HG02763 (cell line): Measurements from ENCODE around the gene CABP4.

Experiments
- ATAC-seq: cut with Tn5 transposase; IDR thresholded peaks from one replicate; pipeline ENCODE4 v1.9.1; 2021; ENCODE audit warnings: mild to moderate bottlenecking, moderate library complexity; ENCODE audit not compliant: unreplicated experiment

The CABP4 gene

DNA sequence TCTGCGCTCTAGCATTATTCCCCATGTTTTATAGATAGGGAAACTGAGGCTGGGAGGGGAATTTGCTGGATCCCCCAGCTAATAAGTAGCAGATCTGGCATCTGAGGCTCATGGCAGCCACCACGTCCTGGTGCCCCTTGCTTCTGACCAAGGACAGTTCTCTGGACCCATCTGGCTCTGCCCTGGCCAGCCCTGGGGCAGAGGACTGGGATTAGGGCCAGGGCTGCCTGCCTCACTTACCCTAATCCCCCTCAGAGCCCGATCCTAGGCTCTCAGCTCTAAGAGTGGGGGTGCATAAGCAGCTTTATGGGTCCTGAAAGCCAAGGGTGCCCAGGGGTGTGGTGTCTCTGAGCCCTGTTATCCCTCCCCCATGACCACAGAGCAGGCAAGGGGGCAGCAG is at the start of gene CABP4:
CABP4 (plus strand) TSS at position 301 of the 400 bp plus-strand sequence; CDS start at position 371, 70 bp downstream.
- no peak for ATAC-seq

DNA sequence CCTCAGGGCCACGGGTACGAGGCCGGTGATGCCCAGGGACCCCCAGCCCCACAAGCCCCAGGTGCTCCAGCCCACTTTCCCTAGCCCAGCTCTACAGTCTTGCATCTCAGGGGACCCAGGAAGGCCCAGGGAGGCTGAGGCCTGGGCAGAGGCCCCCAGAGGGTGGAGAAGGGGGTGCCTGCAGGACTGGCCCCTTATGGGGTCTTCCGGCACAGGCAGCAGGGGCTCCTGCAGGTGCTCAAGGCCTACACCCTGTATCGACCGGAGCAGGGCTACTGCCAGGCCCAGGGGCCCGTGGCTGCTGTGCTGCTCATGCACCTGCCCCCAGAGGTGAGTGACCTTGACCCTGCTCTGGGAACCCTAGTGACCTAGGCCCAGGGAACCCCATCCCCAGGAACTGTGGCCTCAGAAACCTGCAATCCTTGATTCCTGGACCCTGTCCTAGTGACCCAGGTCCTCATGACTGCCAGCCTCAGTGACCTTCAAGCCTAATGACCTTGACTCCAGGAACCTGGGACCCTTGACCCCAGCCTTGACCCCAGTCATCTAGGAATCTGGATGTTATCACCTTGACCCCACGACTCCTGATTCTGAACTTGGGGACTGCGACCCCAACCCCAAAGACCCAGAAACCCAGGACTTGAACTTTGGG is 49.3 kb upstream of the CABP4 start:
- ATAC-seq: no peak

DNA sequence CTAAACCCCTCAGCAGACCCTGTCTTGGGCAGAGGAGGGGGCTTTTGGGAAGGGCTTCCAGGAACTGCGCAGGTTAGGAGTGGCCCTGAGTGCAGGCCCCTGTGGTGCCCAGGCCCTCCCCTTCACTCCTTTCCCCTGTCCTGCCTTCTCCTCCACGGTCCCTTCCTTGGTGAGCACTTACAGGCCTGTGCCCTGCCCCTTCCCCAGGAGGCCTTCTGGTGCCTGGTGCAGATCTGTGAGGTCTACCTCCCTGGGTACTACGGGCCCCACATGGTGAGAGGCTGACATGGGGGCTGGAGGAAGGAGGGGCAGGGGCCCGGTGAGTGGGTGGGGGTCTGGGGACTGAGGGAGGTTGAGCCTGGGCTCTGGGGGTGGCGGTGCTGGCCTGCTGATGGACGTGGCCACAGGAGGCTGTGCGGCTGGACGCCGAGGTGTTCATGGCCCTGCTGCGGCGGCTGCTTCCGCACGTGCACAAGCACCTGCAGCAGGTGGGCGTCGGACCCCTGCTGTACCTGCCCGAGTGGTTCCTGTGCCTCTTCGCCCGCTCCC is 48.7 kb upstream of the CABP4 start:
- no peak for ATAC-seq

DNA sequence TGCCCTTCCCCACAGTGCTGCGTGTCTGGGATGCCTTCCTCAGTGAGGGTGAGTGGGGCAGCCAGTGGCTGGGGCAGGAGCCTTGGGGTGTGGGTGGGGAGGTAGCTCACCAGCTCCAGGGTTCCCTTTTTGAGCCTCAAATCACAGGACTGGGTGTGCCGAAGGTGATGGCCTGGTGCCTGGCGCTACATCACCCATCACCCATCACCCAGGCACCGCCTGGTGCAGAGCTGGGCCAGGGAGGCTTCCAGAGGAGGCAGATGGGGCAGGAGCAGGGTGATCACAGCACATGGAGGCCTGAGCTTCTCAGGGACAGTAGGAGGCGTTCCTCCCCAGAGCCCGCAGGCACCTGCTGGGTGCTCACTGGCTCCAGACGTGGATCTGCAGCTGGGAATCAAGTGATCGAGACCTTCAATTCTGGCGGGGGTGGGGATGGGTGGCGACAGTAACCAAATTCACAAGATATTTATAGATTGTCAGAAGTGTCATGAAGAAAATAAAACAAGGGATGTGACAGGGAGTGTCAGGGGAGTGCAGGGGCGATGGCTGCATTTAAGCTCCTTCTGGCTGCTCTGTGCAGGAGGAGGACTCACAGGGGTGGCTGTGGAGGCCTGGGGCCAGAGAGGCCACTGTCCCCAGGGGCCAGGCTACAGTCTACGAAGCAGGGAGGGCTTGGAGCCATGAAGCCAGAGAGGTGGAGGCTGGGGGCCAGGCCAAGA is 48.0 kb upstream of the CABP4 start:
- ATAC-seq: no peak

GRCh38 chr11:67407688-67408163 is 47.4 kb upstream of the CABP4 start:
- ATAC-seq: no peak

DNA sequence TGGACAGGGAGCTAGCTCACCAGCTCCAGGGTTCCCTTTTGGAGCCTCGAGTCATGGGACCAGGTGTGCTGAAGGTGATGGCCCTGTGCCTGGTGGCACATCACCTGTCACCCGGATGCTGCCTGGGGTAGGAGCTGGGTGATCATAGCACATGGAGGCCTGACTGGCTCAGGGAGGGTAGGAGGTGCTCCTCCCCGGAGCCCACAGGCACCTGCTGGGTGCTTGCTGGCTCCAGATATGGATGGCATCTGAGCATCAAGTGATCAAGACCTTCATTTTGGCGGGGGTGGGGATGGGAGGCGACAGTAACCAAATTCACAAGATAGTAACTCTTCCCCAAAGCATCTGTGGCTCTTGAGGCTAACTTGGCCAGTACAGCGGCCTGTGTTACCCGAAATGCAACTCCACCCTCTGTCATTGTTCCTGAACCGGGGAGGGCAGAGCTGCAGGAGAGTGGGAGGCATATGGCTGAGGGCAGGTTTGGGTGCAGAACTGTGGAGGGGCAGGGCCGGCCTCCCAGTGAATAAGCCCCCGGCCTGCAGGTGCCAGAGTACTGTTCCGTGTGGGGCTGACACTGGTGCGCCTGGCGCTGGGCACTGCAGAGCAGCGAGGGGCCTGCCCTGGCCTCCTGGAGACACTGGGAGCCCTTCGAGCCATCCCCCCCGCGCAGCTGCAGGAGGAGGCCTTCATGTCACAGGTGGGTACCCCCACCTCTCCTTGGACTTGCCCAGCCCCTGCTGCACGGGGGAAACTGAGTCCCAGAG is 46.5 kb upstream of the CABP4 start:
- ATAC-seq: no peak

DNA sequence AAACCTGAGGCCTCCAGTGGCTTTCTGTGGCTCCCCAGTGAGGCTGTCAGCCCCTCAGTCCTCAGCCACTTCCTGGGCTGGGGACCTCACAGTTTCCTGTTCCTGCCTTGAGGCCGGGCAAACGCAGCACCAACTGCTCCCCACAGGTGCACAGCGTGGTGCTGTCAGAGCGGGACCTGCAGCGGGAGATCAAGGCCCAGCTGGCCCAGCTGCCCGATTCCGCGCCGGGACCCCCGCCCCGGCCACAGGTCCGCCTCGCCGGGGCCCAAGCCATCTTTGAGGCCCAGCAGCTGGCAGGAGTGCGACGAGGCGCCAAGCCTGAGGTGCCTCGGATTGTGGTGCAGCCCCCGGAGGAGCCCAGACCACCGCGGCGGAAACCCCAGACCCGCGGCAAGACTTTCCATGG is 45.9 kb upstream of the CABP4 start:
- ATAC-seq: peak; percentile 36

DNA sequence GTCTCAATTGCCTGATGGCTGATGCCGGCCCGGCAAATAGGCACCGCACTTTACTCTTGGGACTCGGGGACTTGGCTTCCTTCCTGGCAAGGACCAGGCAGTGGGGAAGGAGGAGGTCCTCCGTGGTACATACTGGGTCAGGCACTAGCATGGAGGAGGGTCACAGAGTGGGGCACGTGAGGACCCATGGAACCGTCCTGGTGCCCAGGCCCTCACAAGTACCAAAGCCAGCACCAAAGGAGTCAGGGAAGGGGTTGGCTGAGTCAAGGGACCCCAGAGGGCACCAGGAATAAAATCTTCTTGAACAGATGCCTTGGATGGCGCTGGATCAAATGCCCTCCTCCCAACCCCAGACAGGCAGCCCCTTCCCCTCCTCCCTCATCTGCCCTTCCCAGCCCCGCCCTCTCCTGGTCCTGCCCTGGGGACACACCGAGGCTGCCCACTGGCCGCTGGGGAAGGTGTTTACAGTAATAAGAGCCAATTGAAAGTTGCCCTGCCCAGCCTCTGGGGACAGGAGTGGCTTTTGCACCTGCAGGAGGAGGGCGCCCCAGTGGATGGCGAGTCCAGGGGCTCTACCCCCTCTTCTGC is 45.3 kb upstream of the CABP4 start:
- no peak for ATAC-seq

- no peak for ATAC-seq
Measured at GRCh38 chr11:67410369-67410831, 44.8 kb upstream of the CABP4 start.

- ATAC-seq: no peak
Measured at GRCh38 chr11:67410984-67411784, 44.0 kb upstream of the CABP4 start.

DNA sequence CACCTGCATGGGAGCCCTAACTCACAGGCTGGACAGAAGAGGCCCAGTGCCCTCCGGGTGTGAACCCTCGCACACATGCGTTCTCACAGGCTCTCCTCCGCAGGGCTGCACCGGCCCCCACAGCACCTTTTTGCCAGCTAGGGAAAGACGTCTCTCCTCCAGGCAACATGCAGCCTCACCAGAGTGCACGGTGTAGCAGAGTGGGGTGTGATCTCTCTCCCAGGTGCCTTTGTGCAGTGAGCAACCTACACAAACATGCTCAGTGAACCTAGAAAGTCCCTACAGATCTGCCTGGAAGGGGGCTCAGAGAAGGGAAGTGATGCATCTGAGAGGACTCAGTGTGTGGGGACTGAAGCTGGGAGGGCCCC is 43.4 kb upstream of the CABP4 start:
- ATAC-seq: no peak

DNA sequence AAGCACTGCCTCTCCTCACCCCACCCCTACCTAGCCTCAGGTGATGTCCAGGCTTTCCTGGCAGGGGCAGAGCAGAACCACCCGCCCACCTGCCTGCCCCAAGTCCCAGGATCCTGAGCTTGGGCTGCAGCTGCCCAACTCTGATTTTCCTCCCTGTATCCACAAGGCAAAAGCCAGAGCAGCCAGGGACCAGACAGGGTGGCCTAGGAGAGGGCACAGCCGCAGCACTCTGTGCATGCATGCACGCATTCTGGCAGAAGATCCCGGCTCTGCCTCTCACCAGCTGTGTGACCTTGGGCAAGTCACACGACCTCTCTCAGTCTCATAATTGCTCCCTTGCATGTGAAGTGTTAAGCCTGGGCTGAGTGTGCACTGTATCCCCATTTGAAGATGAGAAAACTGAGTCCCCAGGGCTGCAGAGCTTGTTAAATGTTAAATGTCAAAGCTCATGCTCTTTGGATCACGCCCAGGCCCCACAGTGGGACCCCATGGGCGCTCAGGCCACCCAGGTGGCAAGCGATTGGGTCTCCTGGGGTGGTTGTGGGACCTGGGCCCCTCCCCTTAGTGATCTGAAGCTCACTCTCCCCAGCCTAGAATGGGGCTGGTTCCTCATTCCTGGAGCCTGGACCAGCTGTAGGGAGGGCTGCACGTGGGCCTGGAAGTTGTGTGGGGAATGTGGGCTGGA is 42.5 kb upstream of the CABP4 start:
- no peak for ATAC-seq

- ATAC-seq: no peak
Measured at GRCh38 chr11:67413266-67413849, 41.8 kb upstream of the CABP4 start.

DNA sequence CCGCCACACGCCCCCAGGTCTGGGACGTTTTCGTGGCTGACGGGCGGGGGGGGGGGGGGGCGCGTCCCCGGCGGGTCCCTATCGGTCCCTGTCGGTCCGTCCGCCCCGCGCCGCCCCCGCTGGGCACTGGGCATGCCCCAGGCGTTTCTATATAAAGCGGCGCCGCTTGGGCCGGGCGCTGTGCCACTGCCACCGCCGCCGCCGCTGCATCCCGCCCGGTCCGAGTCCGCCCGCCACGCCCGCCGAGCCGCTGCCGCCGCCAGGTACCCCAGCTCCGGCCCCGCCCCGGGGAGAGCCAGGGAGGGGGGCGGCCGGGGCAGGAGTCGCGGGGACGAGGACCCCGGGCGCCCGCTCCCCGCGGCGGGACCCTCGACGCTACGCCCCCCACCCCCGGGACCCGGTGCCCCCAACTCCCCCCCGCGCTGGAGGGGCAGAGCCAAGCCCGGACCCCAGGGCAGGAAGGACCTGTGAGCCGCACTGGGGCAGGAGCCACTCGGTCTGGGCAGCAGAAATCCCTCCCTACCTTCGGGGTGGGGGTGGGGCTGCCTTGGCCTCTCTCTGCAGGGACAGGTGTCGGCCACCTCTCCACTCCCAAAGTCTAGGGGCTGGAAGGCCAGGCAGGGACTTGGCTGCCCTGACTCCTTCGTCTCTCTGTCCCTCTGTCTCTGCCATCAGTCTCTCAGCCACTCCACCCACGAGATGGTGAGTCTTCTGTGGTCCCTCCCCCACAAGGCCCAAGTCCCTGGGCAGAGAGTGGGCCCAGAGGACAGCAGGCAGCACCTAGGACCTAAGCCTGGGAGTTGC is 39.5 kb upstream of the CABP4 start, which contains the start of gene CARNS1:
CARNS1 (plus strand) TSS at position 178 of the 804 bp plus-strand sequence; CDS start at position 700, 522 bp downstream.
- no peak for ATAC-seq

- ATAC-seq: no peak
Measured at GRCh38 chr11:67416416-67417335, 38.5 kb upstream of the CABP4 start.

DNA sequence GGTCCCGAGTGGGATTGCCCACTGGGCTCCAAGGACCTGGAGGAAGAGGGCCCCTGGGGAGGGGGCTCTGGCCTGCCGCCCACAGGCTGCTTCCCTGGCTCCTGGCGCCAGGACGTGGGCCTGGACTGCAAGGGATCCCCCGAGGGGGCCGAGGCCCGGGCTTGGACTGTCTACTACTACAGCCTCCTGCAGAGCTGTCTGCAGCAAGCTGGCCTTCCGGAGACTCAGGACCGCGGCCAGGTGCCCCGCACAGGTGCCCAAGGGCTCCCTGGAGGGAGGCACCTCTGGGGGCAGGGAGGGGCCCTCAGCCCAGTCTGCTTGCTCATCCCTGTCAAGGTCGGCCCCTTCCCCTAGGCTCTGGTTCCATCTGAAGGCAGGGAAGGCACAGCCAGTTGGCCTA is 37.7 kb upstream of the CABP4 start:
- ATAC-seq: no peak
